Gastroesophageal sphincter (tissue), 3 donors: ENCODE data around the gene CSPG4.

Experiments
- CTCF ChIP-seq, 4 experiments: fragments of 200-600 bp in 2 of 4; fragments of 450-650 bp in 2 of 4; sonication (generic) in 1 of 4; IDR thresholded peaks; one replicate each; pipeline ENCODE4 v1.5.1; 2017 to 2019; ENCODE audit warnings: antibody characterized with exemption in 4 of 4, mild to moderate bottlenecking in 2 of 4, moderate library complexity in 2 of 4
- POLR2A ChIP-seq, 2 donors: fragments of 450-650 bp; IDR thresholded peaks; one replicate each; pipeline ENCODE4 v1.6.1; 2017; ENCODE audit warnings: antibody characterized with exemption in 2 of 2, mild to moderate bottlenecking in 2 of 2, moderate library complexity in 1 of 2
- POLR2AphosphoS5 ChIP-seq: sonication (generic); formaldehyde crosslinking; IDR thresholded peaks from one replicate; pipeline ENCODE4 v1.6.1; 2017; ENCODE audit warnings: antibody characterized with exemption

- no peak for TF ChIP-seq POLR2AphosphoS5
- TF ChIP-seq CTCF (IDR thresholded peaks at IDR 0.05) = no peak
- no peak for TF ChIP-seq POLR2A (IDR thresholded peaks at IDR 0.05)
These were observed 38.6 kb upstream of the CSPG4 start for GRCh38 chr15:75751116-75751875.
